HG03139 (cell line): ENCODE measurements around the gene EIF2B1.
A peak's percentile ranks its signal among the peaks of the same experiment; 100 is the strongest.

Source experiments
- ATAC-seq: cut with Tn5 transposase; IDR thresholded peaks from one replicate; pipeline ENCODE4 v1.9.1; 2021; ENCODE audit not compliant: unreplicated experiment

EIF2B1 gene

GRCh38 chr12:123633379-123634141, at the start of gene EIF2B1, which contains the start of gene GTF2H3:
EIF2B1 (minus strand) TSS chr12:123633686; CDS start chr12:123633557, 129 bp downstream.
GTF2H3 (plus strand) TSS chr12:123633829; CDS start chr12:123633860, 31 bp downstream.
- ATAC-seq: peak; percentile 98

- ATAC-seq: no peak
These were observed 48.1 kb upstream of the EIF2B1 start for GRCh38 chr12:123681605-123682004.

- ATAC-seq: no peak
These were observed 45.5 kb upstream of the EIF2B1 start for GRCh38 chr12:123678981-123679380.

- no peak for ATAC-seq
These were observed 43.3 kb upstream of the EIF2B1 start for GRCh38 chr12:123676616-123677320.

- no peak for ATAC-seq
These were observed 42.0 kb upstream of the EIF2B1 start for GRCh38 chr12:123675436-123675835.

- ATAC-seq: no peak
These were observed 38.4 kb upstream of the EIF2B1 start for GRCh38 chr12:123671876-123672275.

GRCh38 chr12:123670882-123671728, 37.6 kb upstream of the EIF2B1 start, which contains the start of gene TCTN2:
TCTN2 (plus strand) TSS chr12:123671113; CDS start chr12:123671241, 128 bp downstream.
- peak; percentile 99 for ATAC-seq

GRCh38 chr12:123667771-123668170, 34.3 kb upstream of the EIF2B1 start:
- no peak for ATAC-seq

GRCh38 chr12:123659996-123660727, 26.7 kb upstream of the EIF2B1 start:
- no peak for ATAC-seq

GRCh38 chr12:123657211-123657610, 23.7 kb upstream of the EIF2B1 start:
- ATAC-seq: no peak

- no peak for ATAC-seq
These were observed 22.9 kb upstream of the EIF2B1 start for GRCh38 chr12:123656392-123656791.

- ATAC-seq: peak; percentile 76
These were observed 21.9 kb upstream of the EIF2B1 start for GRCh38 chr12:123655420-123655819.

- no peak for ATAC-seq
These were observed 20.7 kb upstream of the EIF2B1 start for GRCh38 chr12:123654129-123654701.

GRCh38 chr12:123648401-123648800, 14.9 kb upstream of the EIF2B1 start:
- ATAC-seq: no peak

GRCh38 chr12:123645878-123646277, 12.4 kb upstream of the EIF2B1 start:
- no peak for ATAC-seq

- no peak for ATAC-seq
These were observed 11.9 kb upstream of the EIF2B1 start for GRCh38 chr12:123645380-123645779.

GRCh38 chr12:123643911-123644310, 10.4 kb upstream of the EIF2B1 start:
- ATAC-seq: no peak

- ATAC-seq: no peak
These were observed 666 bp upstream of the EIF2B1 start for GRCh38 chr12:123634142-123634561.

GRCh38 chr12:123621619-123622530, 11.6 kb downstream of the EIF2B1 start:
- ATAC-seq: no peak
